ENCODE results near the gene SH3TC1.

The SH3TC1 gene

GRCh38 chr4:8198206-8198905 is 734 bp upstream of the SH3TC1 start:
- DNase-seq (ENCODE audit: low read depth, low spot score), result no peak

GRCh38 chr4:8199594-8200301 is 658 bp downstream of the SH3TC1 start:
- no peak for DNase-seq (ENCODE audit: low read depth, low spot score)

- DNase-seq (ENCODE audit: low read depth, low spot score), result no peak
These were observed 1.3 kb downstream of the SH3TC1 start for GRCh38 chr4:8200302-8200975.

- DNase-seq (ENCODE audit: low read depth, low spot score), result no peak
These were observed 2.3 kb downstream of the SH3TC1 start for GRCh38 chr4:8201321-8201781.

- no peak for DNase-seq (ENCODE audit: low read depth, low spot score)
These were observed 3.3 kb downstream of the SH3TC1 start for GRCh38 chr4:8202108-8203051.

GRCh38 chr4:8203052-8203401 is 3.9 kb downstream of the SH3TC1 start:
- DNase-seq (ENCODE audit: low read depth, low spot score), result no peak

- no peak for DNase-seq (ENCODE audit: low read depth, low spot score)
These were observed 4.7 kb downstream of the SH3TC1 start for GRCh38 chr4:8203817-8204216.

GRCh38 chr4:8204576-8205227 is 5.6 kb downstream of the SH3TC1 start:
- DNase-seq (ENCODE audit: low read depth, low spot score), result no peak

- no peak for DNase-seq (ENCODE audit: low read depth, low spot score)
These were observed 6.2 kb downstream of the SH3TC1 start for GRCh38 chr4:8205241-8205707.

- DNase-seq (ENCODE audit: low read depth, low spot score), result no peak
These were observed 6.9 kb downstream of the SH3TC1 start for GRCh38 chr4:8205749-8206611.

- DNase-seq (ENCODE audit: low read depth, low spot score), result no peak
These were observed 8.2 kb downstream of the SH3TC1 start for GRCh38 chr4:8207314-8207713.

- no peak for DNase-seq (ENCODE audit: low read depth, low spot score)
These were observed 9.5 kb downstream of the SH3TC1 start for GRCh38 chr4:8208565-8208964.

- no peak for DNase-seq (ENCODE audit: low read depth, low spot score)
These were observed 10.2 kb downstream of the SH3TC1 start for GRCh38 chr4:8209181-8209874.

- DNase-seq (ENCODE audit: low read depth, low spot score), result no peak
These were observed 10.9 kb downstream of the SH3TC1 start for GRCh38 chr4:8210010-8210409.

GRCh38 chr4:8210616-8211015 is 11.5 kb downstream of the SH3TC1 start:
- DNase-seq (ENCODE audit: low read depth, low spot score), result no peak

- no peak for DNase-seq (ENCODE audit: low read depth, low spot score)
These were observed 12.2 kb downstream of the SH3TC1 start for GRCh38 chr4:8211251-8211650.

GRCh38 chr4:8211737-8212581 is 12.9 kb downstream of the SH3TC1 start:
- no peak for DNase-seq (ENCODE audit: low read depth, low spot score)

GRCh38 chr4:8212622-8213021 is 13.5 kb downstream of the SH3TC1 start:
- DNase-seq (ENCODE audit: low read depth, low spot score), result no peak
